HG03565 (cell line): ENCODE data around the gene PAFAH1B2.

Source experiments
- ATAC-seq: cut with Tn5 transposase; IDR thresholded peaks from one replicate; pipeline ENCODE4 v1.9.1; 2021; ENCODE audit warnings: mild to moderate bottlenecking, moderate library complexity; ENCODE audit not compliant: unreplicated experiment

PAFAH1B2 gene

GRCh38 chr11:117187799-117188481 lies 43.9 kb downstream of the PAFAH1B2 start:
- ATAC-seq = no peak

GRCh38 chr11:117188620-117189081 lies 44.6 kb downstream of the PAFAH1B2 start:
- no peak for ATAC-seq

GRCh38 chr11:117189191-117189940 lies 45.3 kb downstream of the PAFAH1B2 start:
- ATAC-seq = peak; percentile 58

- peak; percentile 19 for ATAC-seq
Observed at GRCh38 chr11:117189941-117190544, 46.0 kb downstream of the PAFAH1B2 start.

GRCh38 chr11:117191680-117192400 lies 47.8 kb downstream of the PAFAH1B2 start:
- ATAC-seq = no peak

GRCh38 chr11:117192401-117192875 lies 48.4 kb downstream of the PAFAH1B2 start:
- ATAC-seq = no peak

- ATAC-seq = no peak
Observed at GRCh38 chr11:117193130-117194020, 49.3 kb downstream of the PAFAH1B2 start.

GRCh38 chr11:117194267-117194666 lies 50.2 kb downstream of the PAFAH1B2 start:
- ATAC-seq = no peak

- no peak for ATAC-seq
Observed at GRCh38 chr11:117195258-117195657, 51.2 kb downstream of the PAFAH1B2 start.

- no peak for ATAC-seq
Observed at GRCh38 chr11:117195761-117196160, 51.7 kb downstream of the PAFAH1B2 start.

GRCh38 chr11:117197006-117197405 lies 52.9 kb downstream of the PAFAH1B2 start:
- no peak for ATAC-seq

GRCh38 chr11:117197516-117198456 lies 53.7 kb downstream of the PAFAH1B2 start:
- ATAC-seq = no peak

GRCh38 chr11:117198613-117199012 lies 54.5 kb downstream of the PAFAH1B2 start:
- no peak for ATAC-seq

- no peak for ATAC-seq
Observed at GRCh38 chr11:117199053-117199915, 55.2 kb downstream of the PAFAH1B2 start, which contains the start of gene TAGLN. Gene TAGLN (plus strand): TSS chr11:117199370. CDS start chr11:117203014, 3,644 bp downstream.

GRCh38 chr11:117199916-117200812 lies 56.1 kb downstream of the PAFAH1B2 start:
- no peak for ATAC-seq

GRCh38 chr11:117200813-117201657 lies 56.9 kb downstream of the PAFAH1B2 start:
- no peak for ATAC-seq
